ENCODE data around the gene AGO3.
"Not testable (repeated sequence)": the region's sequence is repeated elsewhere in the genome, so short reads cannot be mapped to it uniquely, and the experiment has no call there.

GRCh38 chr1:36024024-36024423, 93.1 kb downstream of the AGO3 start:
- not testable (repeated sequence) for TF ChIP-seq CTCF (conservative IDR thresholded peaks at IDR 0.05; ENCODE audit: low read length); EZH2phosphoT487 (IDR thresholded peaks at IDR 0.05; ENCODE audit: borderline replicate concordance, low read depth, low read length)
